B cell (primary cell): ENCODE measurements around the gene PSMG2. TPM values are rescaled to one million over a fixed set of nuclear protein-coding genes. Genes with fewer than 3 reads are reported as not detected.

Source experiments
- ATAC-seq: fragments of 200-7000 bp; cut with Tn5 transposase; one replicate; pipeline ENCODE4 v1.10.0; 2021; ENCODE audit warnings: low read depth, mild to moderate bottlenecking, moderate number of reproducible peaks, moderate library complexity
- CTCF ChIA-PET: fragments of 350-600 bp; sonication (Branson Sonifier 250); formaldehyde crosslinking; loops from one replicate; lab custom pipeline; 2021; ENCODE audit warnings: antibody characterized with exemption, inconsistent platforms; lab: Charles Lee
- POLR2A ChIA-PET: fragments of 350-600 bp; sonication (Branson Sonifier 250); formaldehyde crosslinking; loops from one replicate; lab custom pipeline; 2021; ENCODE audit warnings: antibody characterized with exemption; lab: Charles Lee
- DNase-seq: peaks from one replicate; pipeline ENCODE4 v3.0.0; 2013
- H2AFZ ChIP-seq: 2 replicates; pipeline ENCODE4 v1.6.1; 2012; ENCODE audit warnings: mild to moderate bottlenecking, low read depth, low read length; ENCODE audit not compliant: insufficient read depth, poor library complexity, severe bottlenecking
- H3K27ac ChIP-seq, 2 donors: 1 replicate in 1 of 2; 2 replicates in 1 of 2; pipeline ENCODE4 v1.5.1; 2012 to 2013; ENCODE audit warnings: low read length in 2 of 2, mild to moderate bottlenecking in 2 of 2, moderate library complexity in 1 of 2
- H3K27me3 ChIP-seq, 4 experiments: fragments of 200-600 bp in 1 of 4; sonication (generic) in 1 of 4; replicated peaks in 1 of 4; 1 replicate in 2 of 4; 2 replicates in 2 of 4; pipeline versions ENCODE4 v1.6.1 to v1.7.0; 2013 to 2016; ENCODE audit warnings: low read length in 3 of 4, mild to moderate bottlenecking in 2 of 4, mixed read lengths in 1 of 4, moderate library complexity in 1 of 4; ENCODE audit not compliant: insufficient read depth in 4 of 4, control insufficient read depth in 3 of 4; ENCODE audit errors: control extremely low read depth in 1 of 4
- H3K36me3 ChIP-seq, 2 experiments: replicated peaks in 1 of 2; 1 replicate in 1 of 2; 2 replicates in 1 of 2; pipeline versions ENCODE4 v1.6.1 to v1.7.1; 2013; ENCODE audit warnings: low read length in 1 of 2; ENCODE audit not compliant: insufficient read depth in 2 of 2, control insufficient read depth in 1 of 2; ENCODE audit errors: control extremely low read depth in 1 of 2, extremely low read depth in 1 of 2
- H3K4me1 ChIP-seq, 2 donors: fragments of 200-600 bp in 1 of 2; sonication (generic) in 1 of 2; 1 replicate in 1 of 2; 2 replicates in 1 of 2; pipeline versions ENCODE4 v1.5.1 to v1.6.1; 2013 to 2017; ENCODE audit warnings: low read length in 2 of 2; ENCODE audit not compliant: control insufficient read depth in 2 of 2, insufficient read depth in 2 of 2
- H3K4me2 ChIP-seq: replicated peaks from 2 replicates; pipeline ENCODE3; 2012; ENCODE audit warnings: mild to moderate bottlenecking, low read depth, low read length; ENCODE audit not compliant: poor library complexity, severe bottlenecking
- H3K4me3 ChIP-seq, 5 experiments: fragments of 200-600 bp in 1 of 5; sonication (generic) in 1 of 5; 1 replicate in 3 of 5; 2 replicates in 2 of 5; pipeline versions ENCODE4 v1.5.1 to v1.7.0; 2011 to 2016; ENCODE audit warnings: low read length in 4 of 5, mild to moderate bottlenecking in 4 of 5, low read depth in 2 of 5, control low read depth in 1 of 5, moderate library complexity in 1 of 5; ENCODE audit not compliant: insufficient read depth in 1 of 5; ENCODE audit errors: control extremely low read depth in 1 of 5, extremely low read depth in 1 of 5
- H3K79me2 ChIP-seq: fragments of 200-600 bp; sonication (generic); one replicate; pipeline ENCODE4 v1.6.0; 2016; ENCODE audit warnings: low read length; ENCODE audit not compliant: control insufficient read depth, insufficient read depth
- H3K9ac ChIP-seq: fragments of 200-600 bp; sonication (generic); 2 replicates; pipeline ENCODE4 v1.6.1; 2017; ENCODE audit warnings: mild to moderate bottlenecking, low read length, moderate library complexity
- H3K9me3 ChIP-seq, 3 donors: one replicate each; pipeline versions ENCODE4 v1.6.1 to v1.7.1; 2013; ENCODE audit warnings: low read length in 2 of 3; ENCODE audit not compliant: control insufficient read depth in 2 of 3, insufficient read depth in 1 of 3; ENCODE audit errors: control extremely low read depth in 1 of 3
- H4K20me1 ChIP-seq: 2 replicates; pipeline ENCODE4 v1.6.0; 2012; ENCODE audit warnings: mild to moderate bottlenecking, low read length; ENCODE audit not compliant: insufficient read depth, control insufficient read depth, poor library complexity, severe bottlenecking
- H3K27ac Mint-ChIP-seq: one replicate; pipeline ENCODE4 v1.8.0; 2021; ENCODE audit warnings: mixed read lengths
- H3K27me3 Mint-ChIP-seq: one replicate; pipeline ENCODE4 v1.8.0; 2021; ENCODE audit warnings: mixed read lengths
- H3K4me1 Mint-ChIP-seq: one replicate; pipeline ENCODE4 v1.8.0; 2021; ENCODE audit warnings: mixed read lengths
- H3K4me3 Mint-ChIP-seq: one replicate; pipeline ENCODE4 v1.8.0; 2021; ENCODE audit warnings: mixed read lengths
- H3K9me3 Mint-ChIP-seq: one replicate; pipeline ENCODE4 v1.8.0; 2022; ENCODE audit warnings: mixed read lengths; ENCODE audit not compliant: insufficient read depth
- CTCF ChIP-seq: fragments of 200-600 bp; IDR thresholded peaks from one replicate; pipeline ENCODE4 v1.8.0; 2022; ENCODE audit warnings: antibody characterized with exemption, mild to moderate bottlenecking
- EZH2 ChIP-seq: IDR thresholded peaks from 2 replicates; pipeline ENCODE4 v1.6.1; 2012; ENCODE audit warnings: borderline replicate concordance, low read depth, mild to moderate bottlenecking, moderate library complexity, low read length; ENCODE audit not compliant: insufficient read depth, poor library complexity, severe bottlenecking
- WGBS: methylation state at CpG from one replicate; pipeline ENCODE4 v1.1.5; 2013; ENCODE audit warnings: missing lambda C conversion rate; ENCODE audit not compliant: insufficient coverage; 5-methylcytosine and 5-hydroxymethylcytosine counted together
- intact Hi-C: fragments of 100-400 bp; cut with micrococcal nuclease; formaldehyde crosslinking; loops from one replicate; pipeline ENCODE4 v1.10.0; 2022
- polyA plus RNA-seq: library from polyadenylated mRNA; depleted of rRNA; stranded (reverse); fragments of >200 nt; gene quantifications from 2 replicates; pipeline ENCODE4 v1.2.3, GENCODE V29; 2012
- total RNA-seq, 2 donors: library from RNA; stranded (reverse); fragments of 120-200 nt in 1 of 2; gene quantifications; 1 replicate in 1 of 2; 2 replicates in 1 of 2; pipeline versions ENCODE4 v1.2.3 to v1.2.4, GENCODE V29; 2013 to 2022

Gene PSMG2
- total and polyA plus RNA-seq, 2 donors (not counting 1 experiment from before 2014, with no cell fraction given) = 31.8 to 64.1 TPM

GRCh38 chr18:12654971-12655370, 47.9 kb upstream of the PSMG2 start:
- Mint-ChIP-seq H3K4me3 (no peak overlapping the region), H3K27me3 (peaks cover 39% of the 10 kb centered on the region), H3K4me1 (peaks cover 11% of the 10 kb centered on the region), H3K9me3 (no peaks in the 10 kb centered on the region), H3K27ac (no peak overlapping the region)
- Histone ChIP-seq H3K27ac (no peak overlapping the region), H3K27me3 (peaks cover 0 to 36% (median 5%) of the 10 kb centered on the region in 4 experiments), H3K4me2 (no peak overlapping the region), H3K4me1 (peaks cover 9 to 11% of the 10 kb centered on the region in 2 donors), H3K9me3 (peaks cover 0 to 1% (median 0%) of the 10 kb centered on the region in 3 donors), H3K36me3 (no peaks in the 10 kb centered on the region), H2AFZ (no peak overlapping the region), H3K4me3 (no peak overlapping the region), H4K20me1 (no peaks in the 10 kb centered on the region), H3K9ac (no peak overlapping the region), H3K79me2 (no peaks in the 10 kb centered on the region)
- ChIA-PET CTCF (no interaction called here), POLR2A (no interaction called here)
- ATAC-seq (no peak), DNase-seq (no peak)
- no CpG with 5 or more reads among the region's 1 CpG for WGBS
- TF ChIP-seq EZH2 (no peak), CTCF (no peak)
- intact Hi-C loops = loop anchor here (5.0 kb wide), 1 partner anchor 718 kb away; no protein-coding TSS in a partner anchor

GRCh38 chr18:12656605-12656937, 46.3 kb upstream of the PSMG2 start:
- intact Hi-C loops = loop anchor here (2.0 to 5.0 kb wide), 2 partner anchors 46 to 719 kb away; partner anchors contain the start of genes CEP76 and PSMG2
- no peak for ATAC-seq
- Mint-ChIP-seq H3K4me3 (peak overlapping the region; percentile 75), H3K9me3 (no peaks in the 10 kb centered on the region), H3K27ac (peak overlapping the region; percentile 16), H3K27me3 (peaks cover 38% of the 10 kb centered on the region), H3K4me1 (peaks cover 11% of the 10 kb centered on the region)
- DNase-seq = no peak
- H3K27me3 ChIP-seq = peaks cover 0 to 36% (median 5%) of the 10 kb centered on the region in 4 experiments
- no peaks in the 10 kb centered on the region for H3K36me3 ChIP-seq
- H3K4me1 ChIP-seq = peaks cover 9 to 11% of the 10 kb centered on the region in 2 donors
- 34% methylated on average over 3 of the region's 3 CpGs for WGBS
- ChIA-PET CTCF (no interaction called here), POLR2A (no interaction called here)
- H2AFZ ChIP-seq = peak overlapping the region; percentile 84
- no peaks in the 10 kb centered on the region for H4K20me1 ChIP-seq
- H3K4me3 ChIP-seq = peak overlapping the region in 3 of 5 experiments; percentile 55 to 67 (median 58)
- TF ChIP-seq EZH2 (no peak), CTCF (no peak)
- H3K9me3 ChIP-seq = peaks cover 0 to 1% (median 0%) of the 10 kb centered on the region in 3 donors
- H3K9ac ChIP-seq = peak overlapping the region; percentile 62
- no peaks in the 10 kb centered on the region for H3K79me2 ChIP-seq
- H3K27ac ChIP-seq = no peak overlapping the region
- peak overlapping the region; percentile 96 for H3K4me2 ChIP-seq
